Upper lobe of left lung (tissue), 4 donors: ENCODE data around the gene THRAP3.

Source experiments
- POLR2A ChIP-seq, 4 donors: fragments of 450-650 bp; IDR thresholded peaks; one replicate each; pipeline ENCODE4 v1.5.1; 2016 to 2017; ENCODE audit warnings: antibody characterized with exemption in 4 of 4, mild to moderate bottlenecking in 2 of 4
- POLR2AphosphoS5 ChIP-seq, 2 donors: sonication (generic); formaldehyde crosslinking; IDR thresholded peaks; one replicate each; pipeline ENCODE4 v1.5.1; 2017; ENCODE audit warnings: antibody characterized with exemption in 2 of 2
- TF ChIP-seq, protein P1 (sequence below), 6 experiments: fragments of 450-650 bp in 4 of 6; fragments of 200-600 bp in 2 of 6; sonication (generic) in 2 of 6; IDR thresholded peaks; one replicate each; pipeline ENCODE4 v1.5.1; 2016 to 2019; ENCODE audit warnings: antibody characterized with exemption in 6 of 6

DNA sequence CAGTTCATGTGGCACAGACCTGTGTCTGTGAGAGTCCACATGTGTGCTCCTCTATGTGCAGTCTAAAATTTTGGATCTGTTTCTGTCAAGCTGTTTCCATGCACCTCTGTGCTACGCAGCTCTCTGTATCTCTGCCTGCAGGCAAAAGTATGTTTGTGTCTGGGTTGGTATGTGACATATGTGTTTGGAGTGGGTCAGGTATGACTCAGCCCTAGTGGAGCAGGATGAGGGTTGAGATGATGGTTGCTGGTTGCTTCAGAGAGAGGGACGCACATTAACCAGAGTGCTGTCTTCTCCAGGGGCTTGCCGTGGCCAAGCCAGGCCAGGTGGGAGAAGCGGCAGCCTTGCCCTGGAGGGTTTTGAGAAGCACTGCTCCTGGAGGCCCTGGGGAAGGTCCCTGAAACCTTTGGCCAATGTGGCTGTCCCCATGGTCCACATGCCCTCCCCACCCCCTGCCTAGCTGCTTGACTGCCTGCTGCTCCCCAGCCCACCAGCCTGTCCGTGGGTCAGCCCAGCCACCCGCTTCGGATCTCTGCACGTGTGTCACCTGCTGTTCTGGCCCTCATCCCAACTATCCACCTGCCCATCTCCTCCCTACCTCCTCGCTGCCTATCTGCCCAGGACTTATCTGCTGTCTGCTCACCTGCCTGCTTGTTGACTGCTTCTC is 103.3 kb downstream of the THRAP3 start:
- no peak for TF ChIP-seq POLR2AphosphoS5 (IDR thresholded peaks at IDR 0.05)
- TF ChIP-seq POLR2A (IDR thresholded peaks at IDR 0.05) = no peak
- TF ChIP-seq, protein P1, sequence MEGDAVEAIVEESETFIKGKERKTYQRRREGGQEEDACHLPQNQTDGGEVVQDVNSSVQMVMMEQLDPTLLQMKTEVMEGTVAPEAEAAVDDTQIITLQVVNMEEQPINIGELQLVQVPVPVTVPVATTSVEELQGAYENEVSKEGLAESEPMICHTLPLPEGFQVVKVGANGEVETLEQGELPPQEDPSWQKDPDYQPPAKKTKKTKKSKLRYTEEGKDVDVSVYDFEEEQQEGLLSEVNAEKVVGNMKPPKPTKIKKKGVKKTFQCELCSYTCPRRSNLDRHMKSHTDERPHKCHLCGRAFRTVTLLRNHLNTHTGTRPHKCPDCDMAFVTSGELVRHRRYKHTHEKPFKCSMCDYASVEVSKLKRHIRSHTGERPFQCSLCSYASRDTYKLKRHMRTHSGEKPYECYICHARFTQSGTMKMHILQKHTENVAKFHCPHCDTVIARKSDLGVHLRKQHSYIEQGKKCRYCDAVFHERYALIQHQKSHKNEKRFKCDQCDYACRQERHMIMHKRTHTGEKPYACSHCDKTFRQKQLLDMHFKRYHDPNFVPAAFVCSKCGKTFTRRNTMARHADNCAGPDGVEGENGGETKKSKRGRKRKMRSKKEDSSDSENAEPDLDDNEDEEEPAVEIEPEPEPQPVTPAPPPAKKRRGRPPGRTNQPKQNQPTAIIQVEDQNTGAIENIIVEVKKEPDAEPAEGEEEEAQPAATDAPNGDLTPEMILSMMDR (IDR thresholded peaks at IDR 0.05) = no peak
